GM23338 (cell line): ENCODE measurements around the gene TMEM38A. TPM values are rescaled to one million over a fixed set of nuclear protein-coding genes. Genes with fewer than 3 reads are reported as not detected.
A peak's percentile ranks its signal among the peaks of the same experiment; 100 is the strongest.

ENCODE experiments used
- ATAC-seq: fragments of 200-7000 bp; cut with Tn5 transposase; 3 replicates; pipeline ENCODE4 v1.9.1; 2020
- DNase-seq: peaks from one replicate; pipeline ENCODE4 v3.0.0-alpha.2; 2015; ENCODE audit warnings: low spot score
- H2AFZ ChIP-seq: fragments of 200-600 bp; sonication (generic); 2 replicates; pipeline ENCODE4 v1.8.0; 2016; ENCODE audit warnings: antibody characterized with exemption, mild to moderate bottlenecking, moderate library complexity
- H3F3A ChIP-seq: fragments of 200-600 bp; sonication (generic); replicated peaks from 2 replicates; pipeline ENCODE4 v1.8.0; 2017; ENCODE audit warnings: antibody characterized with exemption, mixed run types, low read depth
- H3K27ac ChIP-seq: fragments of 200-600 bp; sonication (generic); 2 replicates; pipeline ENCODE4 v1.6.1; 2016; ENCODE audit warnings: low read depth
- H3K27me3 ChIP-seq: fragments of 200-600 bp; sonication (generic); 2 replicates; pipeline ENCODE4 v1.8.0; 2016; ENCODE audit warnings: mild to moderate bottlenecking, mixed run types, moderate library complexity; ENCODE audit not compliant: insufficient read depth
- H3K36me3 ChIP-seq: fragments of 200-600 bp; sonication (generic); 2 replicates; pipeline ENCODE4 v1.8.0; 2016; ENCODE audit warnings: mild to moderate bottlenecking; ENCODE audit not compliant: insufficient read depth
- H3K4me1 ChIP-seq: fragments of 200-600 bp; sonication (generic); 2 replicates; pipeline ENCODE4 v1.8.0; 2016; ENCODE audit warnings: mild to moderate bottlenecking, moderate library complexity; ENCODE audit not compliant: insufficient read depth
- H3K4me2 ChIP-seq: fragments of 200-600 bp; sonication (generic); 2 replicates; pipeline ENCODE4 v1.7.1; 2017; ENCODE audit warnings: mixed run types
- H3K4me3 ChIP-seq: fragments of 200-600 bp; sonication (generic); 2 replicates; pipeline ENCODE4 v1.6.1; 2016; ENCODE audit warnings: mixed run types
- H3K79me2 ChIP-seq: fragments of 200-600 bp; sonication (generic); replicated peaks from 2 replicates; pipeline ENCODE4 v1.8.0; 2017; ENCODE audit warnings: mild to moderate bottlenecking; ENCODE audit not compliant: insufficient read depth
- H3K9me2 ChIP-seq: fragments of 200-600 bp; sonication (generic); 2 replicates; pipeline ENCODE4 v1.8.0; 2017; ENCODE audit not compliant: insufficient read depth
- H4K20me1 ChIP-seq: fragments of 200-600 bp; sonication (generic); replicated peaks from 2 replicates; pipeline ENCODE4 v1.8.0; 2017; ENCODE audit warnings: mild to moderate bottlenecking; ENCODE audit not compliant: insufficient read depth
- H3K27ac Mint-ChIP-seq: 2 replicates; pipeline ENCODE4 v1.8.0; 2020; ENCODE audit warnings: inconsistent platforms, mild to moderate bottlenecking, moderate library complexity, mixed read lengths
- H3K27me3 Mint-ChIP-seq: 3 replicates; pipeline ENCODE4 v1.8.0; 2022; ENCODE audit warnings: low read depth, mild to moderate bottlenecking, moderate library complexity, mixed read lengths, inconsistent platforms; ENCODE audit not compliant: insufficient read depth, poor library complexity
- H3K36me3 Mint-ChIP-seq: 3 replicates; pipeline ENCODE4 v1.8.0; 2021; ENCODE audit warnings: low read depth, mild to moderate bottlenecking, inconsistent platforms, moderate library complexity, mixed read lengths
- H3K4me1 Mint-ChIP-seq: 3 replicates; pipeline ENCODE4 v1.8.0; 2020; ENCODE audit warnings: mild to moderate bottlenecking, inconsistent platforms, mixed read lengths
- H3K4me3 Mint-ChIP-seq: 3 replicates; pipeline ENCODE4 v1.8.0; 2021; ENCODE audit warnings: moderate library complexity, mild to moderate bottlenecking, inconsistent platforms, mixed read lengths
- H3K9me3 Mint-ChIP-seq: 3 replicates; pipeline ENCODE4 v1.8.0; 2020; ENCODE audit warnings: moderate library complexity, mild to moderate bottlenecking, inconsistent platforms, mixed read lengths
- CREB1 ChIP-seq: fragments of 250-450 bp; sonication (Bioruptor Pico); IDR thresholded peaks from 2 replicates; pipeline ENCODE4 v1.5.0; 2020; ENCODE audit warnings: low read depth, mild to moderate bottlenecking, moderate library complexity
- ETS1 ChIP-seq: IDR thresholded peaks from 2 replicates; pipeline ENCODE4 v1.6.1; 2016; ENCODE audit warnings: antibody characterized with exemption
- EZH2phosphoT487 ChIP-seq: fragments of 200-600 bp; sonication (generic); IDR thresholded peaks from one replicate; pipeline ENCODE4 v1.8.1; 2018; ENCODE audit warnings: antibody characterized with exemption; ENCODE audit not compliant: unreplicated experiment
- JUNB ChIP-seq: IDR thresholded peaks from one replicate; pipeline ENCODE4 v1.6.1; 2016; ENCODE audit warnings: antibody characterized with exemption; ENCODE audit not compliant: unreplicated experiment
- NANOG ChIP-seq: IDR thresholded peaks from 2 replicates; pipeline ENCODE4 v1.6.1; 2016; ENCODE audit warnings: antibody characterized with exemption, borderline replicate concordance
- ZNF462 ChIP-seq: fragments of 250-450 bp; sonication (Bioruptor Pico); IDR thresholded peaks from 2 replicates; pipeline ENCODE4 v1.5.0; 2020; ENCODE audit warnings: mild to moderate bottlenecking, moderate library complexity
- polyA plus RNA-seq: library from polyadenylated mRNA; unstranded; fragments of >200 nt; fragmentation: Nextera tagmentation; extraction: Ambion mirVana; gene quantifications from 2 replicates; pipeline ENCODE4 v1.2.1, GENCODE V29; 2016
- total RNA-seq: library from RNA; depleted of rRNA; stranded (reverse); fragments of >200 nt; shearing (Covaris generic); gene quantifications from 2 replicates; pipeline ENCODE4 v1.2.3, GENCODE V29; 2014
- TF ChIP-seq, protein P1 (sequence below), 2 experiments: fragments of 200-600 bp in 1 of 2; sonication (generic) in 1 of 2; conservative IDR thresholded peaks; 2 replicates each; pipeline versions ENCODE4 v1.5.1 to v1.6.1; 2016 to 2017; ENCODE audit warnings: antibody characterized with exemption in 2 of 2, low read depth in 2 of 2, mild to moderate bottlenecking in 2 of 2, moderate library complexity in 1 of 2

Gene TMEM38A
- total and polyA plus RNA-seq, 2 experiments from 2014 or later: 5.9 to 14.1 TPM

GRCh38 chr19:16626796-16627192, 34.1 kb upstream of the TMEM38A start (continued):
- TF ChIP-seq ETS1 (no peak), JUNB (no peak)

DNA sequence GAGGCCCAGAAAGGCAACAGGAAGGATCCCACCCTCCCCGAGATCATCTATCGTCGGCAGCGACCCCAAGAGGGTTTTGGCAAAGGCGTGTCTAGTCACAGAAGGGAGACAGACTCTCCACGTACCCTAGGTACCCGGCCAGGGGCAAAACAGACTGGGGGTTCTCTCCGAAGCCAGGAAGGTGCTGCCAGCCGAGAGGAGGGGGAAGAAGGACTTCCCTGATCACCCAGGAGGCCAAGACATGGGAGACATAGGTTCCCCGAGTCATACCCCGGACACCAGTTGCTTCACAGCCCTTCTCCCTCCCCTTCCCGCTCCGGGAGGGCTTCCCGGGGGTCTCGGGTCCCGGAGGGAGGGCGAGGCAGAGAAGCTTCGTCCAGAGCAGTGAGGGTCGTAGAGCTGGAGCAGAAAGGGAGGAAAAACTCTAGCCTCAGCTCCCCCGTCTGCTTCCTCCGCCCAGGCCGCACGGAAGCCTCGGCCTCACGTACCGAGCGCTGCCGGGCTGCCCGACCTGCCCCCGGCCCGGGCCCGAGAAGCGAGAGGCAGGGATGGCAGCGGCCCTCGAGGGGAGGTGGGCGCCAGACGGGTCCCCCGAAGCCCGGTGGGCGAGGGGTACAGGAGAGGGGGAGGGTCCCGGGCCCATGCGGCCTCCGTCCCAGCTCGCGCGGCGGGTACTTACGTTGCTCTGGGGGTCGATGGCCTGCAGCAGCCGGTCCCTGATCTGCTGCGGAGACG, 33.6 kb upstream of the TMEM38A start:
- Mint-ChIP-seq H3K36me3 (peaks cover 14% of the 10 kb centered on the region; the same call in 2 of the 3 replicates), H3K4me3 (peak overlapping the region; percentile 91), H3K9me3 (no peaks in the 10 kb centered on the region; the same call in 2 of the 3 replicates), H3K27me3 (peaks cover 21% of the 10 kb centered on the region), H3K27ac (peak overlapping the region; percentile 85), H3K4me1 (peaks cover 26% of the 10 kb centered on the region)
- DNase-seq (no peak), ATAC-seq (no peak)
- Histone ChIP-seq H3F3A (peaks cover 6% of the 10 kb centered on the region; the same call in 1 of the 2 replicates), H3K36me3 (no peaks in the 10 kb centered on the region), H3K4me3 (peak overlapping the region; percentile 94), H3K4me2 (peak overlapping the region; percentile 96), H3K27me3 (no peaks in the 10 kb centered on the region), H3K27ac (no peak overlapping the region), H3K4me1 (peaks cover 9% of the 10 kb centered on the region), H4K20me1 (peaks cover 40% of the 10 kb centered on the region), H3K79me2 (peaks cover 60% of the 10 kb centered on the region), H2AFZ (no peak overlapping the region), H3K9me2 (no peaks in the 10 kb centered on the region)
- TF ChIP-seq CREB1 (CRISPR knock-in tag): no peak
- TF ChIP-seq, protein P1, sequence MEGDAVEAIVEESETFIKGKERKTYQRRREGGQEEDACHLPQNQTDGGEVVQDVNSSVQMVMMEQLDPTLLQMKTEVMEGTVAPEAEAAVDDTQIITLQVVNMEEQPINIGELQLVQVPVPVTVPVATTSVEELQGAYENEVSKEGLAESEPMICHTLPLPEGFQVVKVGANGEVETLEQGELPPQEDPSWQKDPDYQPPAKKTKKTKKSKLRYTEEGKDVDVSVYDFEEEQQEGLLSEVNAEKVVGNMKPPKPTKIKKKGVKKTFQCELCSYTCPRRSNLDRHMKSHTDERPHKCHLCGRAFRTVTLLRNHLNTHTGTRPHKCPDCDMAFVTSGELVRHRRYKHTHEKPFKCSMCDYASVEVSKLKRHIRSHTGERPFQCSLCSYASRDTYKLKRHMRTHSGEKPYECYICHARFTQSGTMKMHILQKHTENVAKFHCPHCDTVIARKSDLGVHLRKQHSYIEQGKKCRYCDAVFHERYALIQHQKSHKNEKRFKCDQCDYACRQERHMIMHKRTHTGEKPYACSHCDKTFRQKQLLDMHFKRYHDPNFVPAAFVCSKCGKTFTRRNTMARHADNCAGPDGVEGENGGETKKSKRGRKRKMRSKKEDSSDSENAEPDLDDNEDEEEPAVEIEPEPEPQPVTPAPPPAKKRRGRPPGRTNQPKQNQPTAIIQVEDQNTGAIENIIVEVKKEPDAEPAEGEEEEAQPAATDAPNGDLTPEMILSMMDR (conservative IDR thresholded peaks at IDR 0.05; ENCODE audit: low read depth in 2 of 2): peak in 1 of 2 experiments; percentile 30; a peak in 1 of 4 replicates

- no peaks in the 10 kb centered on the region for H3K27me3 ChIP-seq
- Mint-ChIP-seq H3K27me3 (peaks cover 21% of the 10 kb centered on the region), H3K27ac (no peak overlapping the region), H3K36me3 (peaks cover 17% of the 10 kb centered on the region; the same call in 2 of the 3 replicates), H3K4me1 (peaks cover 26% of the 10 kb centered on the region), H3K4me3 (peak overlapping the region; percentile 97; the same call in 2 of the 3 replicates), H3K9me3 (no peaks in the 10 kb centered on the region; the same call in 2 of the 3 replicates)
- no peaks in the 10 kb centered on the region for H3K9me2 ChIP-seq
- H2AFZ ChIP-seq: no peak overlapping the region
- peak; percentile 10 for ATAC-seq
- H3K79me2 ChIP-seq: peaks cover 60% of the 10 kb centered on the region
- H4K20me1 ChIP-seq: peaks cover 36% of the 10 kb centered on the region
- peak overlapping the region; percentile 96 for H3K4me2 ChIP-seq
- no peak for DNase-seq
- no peaks in the 10 kb centered on the region for H3K36me3 ChIP-seq
- peak overlapping the region; percentile 94 for H3K4me3 ChIP-seq
- peaks cover 9% of the 10 kb centered on the region for H3K4me1 ChIP-seq
- H3K27ac ChIP-seq: no peak overlapping the region
- H3F3A ChIP-seq: peaks cover 9% of the 10 kb centered on the region; the same call in 1 of the 2 replicates
- TF ChIP-seq ZNF462 (no peak), NANOG (no peak), EZH2phosphoT487 (no peak)
- TF ChIP-seq, protein P1 (conservative IDR thresholded peaks at IDR 0.05; ENCODE audit: low read depth in 2 of 2): no peak
Observed at GRCh38 chr19:16627928-16628182, 33.1 kb upstream of the TMEM38A start.
